ENCODE data around the gene FARP1. TPM values are rescaled to one million over a fixed set of nuclear protein-coding genes. Genes with fewer than 3 reads are reported as not detected.
A peak's percentile ranks its signal among the peaks of the same experiment; 100 is the strongest.

The FARP1 gene
- total RNA-seq, 4 donors from 2014 or later: 103 to 172 (median 129) TPM

DNA sequence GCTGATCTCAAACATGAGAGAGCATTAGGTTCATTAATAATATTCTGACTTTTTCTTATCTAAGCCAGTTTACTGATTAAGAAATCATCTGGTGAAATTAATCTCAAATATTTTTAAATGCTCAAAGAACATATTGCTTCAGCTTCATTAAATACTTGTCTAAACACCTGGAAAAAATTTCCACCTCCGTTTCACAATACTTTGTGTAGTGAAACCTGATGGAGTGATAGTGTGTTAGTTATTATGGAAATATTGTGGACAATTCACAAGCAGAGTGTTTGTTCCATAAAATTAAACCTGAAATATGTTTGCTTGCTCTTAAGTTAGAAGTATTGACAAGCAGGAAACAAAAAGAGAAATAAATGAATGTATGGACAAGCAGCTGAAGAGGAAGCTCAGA lies 91.5 kb downstream of the FARP1 start:
- 89 to 95% methylated on average over 1 of the region's 1 CpG for WGBS, 2 donors
- Histone ChIP-seq H3K27ac (no peak overlapping the region), H3K27me3 (no peaks in the 10 kb centered on the region), H3K36me3 (no peaks in the 10 kb centered on the region), H3K9me3 (no peaks in the 10 kb centered on the region), H3K4me1 (peaks cover 18 to 22% of the 10 kb centered on the region in 2 donors), H3K4me3 (replicated peaks in 1 of 3) (no peak overlapping the region)
- TF ChIP-seq, protein P1, sequence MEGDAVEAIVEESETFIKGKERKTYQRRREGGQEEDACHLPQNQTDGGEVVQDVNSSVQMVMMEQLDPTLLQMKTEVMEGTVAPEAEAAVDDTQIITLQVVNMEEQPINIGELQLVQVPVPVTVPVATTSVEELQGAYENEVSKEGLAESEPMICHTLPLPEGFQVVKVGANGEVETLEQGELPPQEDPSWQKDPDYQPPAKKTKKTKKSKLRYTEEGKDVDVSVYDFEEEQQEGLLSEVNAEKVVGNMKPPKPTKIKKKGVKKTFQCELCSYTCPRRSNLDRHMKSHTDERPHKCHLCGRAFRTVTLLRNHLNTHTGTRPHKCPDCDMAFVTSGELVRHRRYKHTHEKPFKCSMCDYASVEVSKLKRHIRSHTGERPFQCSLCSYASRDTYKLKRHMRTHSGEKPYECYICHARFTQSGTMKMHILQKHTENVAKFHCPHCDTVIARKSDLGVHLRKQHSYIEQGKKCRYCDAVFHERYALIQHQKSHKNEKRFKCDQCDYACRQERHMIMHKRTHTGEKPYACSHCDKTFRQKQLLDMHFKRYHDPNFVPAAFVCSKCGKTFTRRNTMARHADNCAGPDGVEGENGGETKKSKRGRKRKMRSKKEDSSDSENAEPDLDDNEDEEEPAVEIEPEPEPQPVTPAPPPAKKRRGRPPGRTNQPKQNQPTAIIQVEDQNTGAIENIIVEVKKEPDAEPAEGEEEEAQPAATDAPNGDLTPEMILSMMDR (IDR thresholded peaks at IDR 0.05): no peak
- no peak for TF ChIP-seq POLR2A (IDR thresholded peaks at IDR 0.05)
- DNase-seq: no peak
- intact Hi-C loops (cut with DNase I): no loop called here

DNA sequence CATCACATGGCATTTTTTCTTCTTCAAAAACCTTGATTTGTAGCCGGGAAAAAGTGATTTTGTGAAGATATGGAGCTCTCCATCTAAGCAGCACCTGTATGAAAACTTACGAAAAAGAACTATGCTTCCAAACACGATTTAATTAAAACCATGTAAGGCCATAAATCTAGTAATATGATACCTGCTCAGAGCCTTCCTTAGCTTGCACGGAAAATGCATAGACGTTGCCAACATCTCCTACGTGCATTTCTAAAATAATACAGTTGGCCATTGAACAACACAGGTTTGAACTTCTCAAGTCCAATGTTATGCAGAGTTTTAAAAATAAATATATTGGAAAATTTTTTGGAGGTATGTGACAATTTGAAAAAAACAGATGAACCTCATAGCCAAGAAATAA lies 93.3 kb downstream of the FARP1 start:
- TF ChIP-seq, protein P1 (IDR thresholded peaks at IDR 0.05): no peak
- TF ChIP-seq POLR2A (IDR thresholded peaks at IDR 0.05): no peak
- Histone ChIP-seq H3K4me3 (replicated peaks in 1 of 3) (no peak overlapping the region), H3K4me1 (peaks cover 27 to 40% of the 10 kb centered on the region in 2 donors), H3K36me3 (no peaks in the 10 kb centered on the region), H3K27me3 (no peaks in the 10 kb centered on the region), H3K27ac (no peak overlapping the region), H3K9me3 (no peaks in the 10 kb centered on the region)
- WGBS, 2 donors: 91 to 94% methylated on average over 6 of the region's 6 CpGs
- intact Hi-C loops (cut with DNase I): no loop called here
- no peak for DNase-seq

DNA sequence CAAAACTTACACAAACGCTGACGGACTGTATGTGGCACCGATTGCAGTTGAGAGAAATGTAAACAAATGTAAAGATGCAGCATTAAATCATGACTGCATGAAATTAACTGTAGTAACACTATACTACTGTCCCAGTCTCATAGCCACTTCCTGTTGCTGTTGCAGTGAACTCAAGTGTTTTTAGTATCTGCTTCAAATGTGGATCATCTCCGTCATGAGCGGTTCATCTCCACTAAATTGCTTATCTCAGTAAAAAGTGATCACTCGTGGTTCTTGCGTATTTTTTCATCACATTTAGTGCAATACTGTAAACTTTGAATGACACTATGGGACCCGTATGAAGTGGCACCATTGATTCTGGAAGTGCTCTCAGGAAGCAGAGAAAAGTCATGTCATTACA lies 94.4 kb downstream of the FARP1 start:
- H3K4me3 ChIP-seq (replicated peaks in 1 of 3): no peak overlapping the region
- TF ChIP-seq POLR2A (IDR thresholded peaks at IDR 0.05): no peak
- TF ChIP-seq, protein P1 (IDR thresholded peaks at IDR 0.05): no peak
- no peaks in the 10 kb centered on the region for H3K9me3 ChIP-seq
- no peaks in the 10 kb centered on the region for H3K36me3 ChIP-seq
- 81 to 82% methylated on average over 8 of the region's 8 CpGs for WGBS, 2 donors
- no peak for DNase-seq
- no peaks in the 10 kb centered on the region for H3K27me3 ChIP-seq
- intact Hi-C loops (cut with DNase I): no loop called here
- H3K27ac ChIP-seq: no peak overlapping the region
- H3K4me1 ChIP-seq: peaks cover 27 to 40% of the 10 kb centered on the region in 2 donors

DNA sequence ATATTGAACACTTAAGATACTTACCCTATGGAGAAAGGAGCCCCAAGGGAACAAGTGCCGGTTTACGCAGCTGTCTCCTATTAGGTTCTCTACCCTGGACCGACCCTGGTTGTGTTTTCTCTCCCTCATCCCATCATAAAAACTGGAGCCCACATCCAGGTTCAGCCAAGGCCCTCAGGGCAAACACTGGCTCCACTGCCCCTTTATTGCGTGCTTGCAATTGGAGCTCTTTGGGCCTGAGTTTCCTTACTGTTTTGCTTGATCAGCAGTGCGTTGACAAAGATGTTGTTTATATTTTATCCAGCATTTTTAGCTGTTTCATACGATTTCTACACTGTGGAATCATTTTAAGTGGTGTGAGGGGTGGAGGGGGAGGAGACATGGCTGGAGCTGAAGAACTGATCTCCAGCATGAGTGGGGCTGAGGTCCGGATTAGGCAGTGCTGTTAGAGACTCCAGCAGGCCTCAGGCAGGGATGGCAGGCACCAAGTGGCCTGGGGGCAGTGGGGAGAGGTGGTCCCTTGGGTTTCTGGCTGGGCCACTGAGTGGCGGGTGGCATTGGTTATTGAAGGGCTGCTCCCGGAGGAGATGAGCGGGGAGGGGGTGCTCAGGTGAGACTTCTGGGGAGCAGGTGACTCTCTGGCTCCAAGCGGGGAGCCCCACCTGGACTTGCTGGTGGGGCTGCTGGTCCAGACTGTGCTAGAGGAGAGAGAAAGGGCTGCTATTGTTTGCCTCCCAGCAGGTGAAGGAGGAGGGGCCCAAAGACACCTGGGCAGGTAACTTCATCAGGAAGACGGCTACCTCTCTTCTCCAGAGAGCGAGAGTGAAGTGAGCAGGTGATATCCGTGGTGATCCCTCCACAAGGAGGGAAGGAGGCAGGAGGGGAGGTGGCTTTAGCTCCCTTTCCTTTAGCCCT lies 96.5 kb downstream of the FARP1 start:
- TF ChIP-seq, protein P1 (IDR thresholded peaks at IDR 0.05): no peak
- TF ChIP-seq POLR2A (IDR thresholded peaks at IDR 0.05): no peak
- no peaks in the 10 kb centered on the region for H3K36me3 ChIP-seq
- no peaks in the 10 kb centered on the region for H3K27me3 ChIP-seq
- peak; percentile 45 to 51 for DNase-seq
- peaks cover 21 to 28% of the 10 kb centered on the region in 2 donors for H3K4me1 ChIP-seq
- H3K9me3 ChIP-seq: no peaks in the 10 kb centered on the region
- no peak overlapping the region for H3K4me3 ChIP-seq (replicated peaks in 1 of 3)
- intact Hi-C loops (cut with DNase I): no loop called here
- H3K27ac ChIP-seq: peak overlapping the region; percentile 70 to 84 (median 74)
- 62 to 67% methylated on average over 13 to 14 of the region's 14 CpGs for WGBS, 2 donors

DNA sequence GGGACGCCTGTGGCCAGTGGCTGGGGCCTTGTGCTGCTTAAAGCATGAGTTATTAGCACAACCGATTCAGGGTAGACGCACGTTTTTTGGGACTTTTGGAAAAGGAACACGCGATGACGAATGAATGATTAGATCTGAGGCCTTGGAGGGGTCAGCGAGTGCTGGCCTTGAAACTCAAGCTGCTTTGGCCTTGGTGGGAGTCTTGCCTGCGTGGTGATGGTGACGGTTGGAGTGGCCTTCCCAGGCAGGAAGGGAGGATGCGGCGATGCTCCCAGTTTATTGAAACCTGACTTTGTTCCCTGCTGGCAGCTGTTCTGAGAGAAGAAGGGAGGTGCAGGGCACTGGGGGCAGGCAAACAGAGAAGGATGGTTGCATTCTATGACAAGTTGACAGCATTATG lies 97.2 kb downstream of the FARP1 start:
- Histone ChIP-seq H3K9me3 (no peaks in the 10 kb centered on the region), H3K27ac (peak overlapping the region; percentile 29 to 84 (median 74)), H3K4me3 (replicated peaks in 1 of 3) (no peak overlapping the region), H3K36me3 (no peaks in the 10 kb centered on the region), H3K4me1 (peaks cover 21 to 28% of the 10 kb centered on the region in 2 donors), H3K27me3 (no peaks in the 10 kb centered on the region)
- no peak for TF ChIP-seq POLR2A (IDR thresholded peaks at IDR 0.05)
- TF ChIP-seq, protein P1 (IDR thresholded peaks at IDR 0.05): no peak
- no peak for DNase-seq
- WGBS, 2 donors: 91 to 92% methylated on average over 12 of the region's 12 CpGs
- intact Hi-C loops (cut with DNase I): no loop called here
